NCI-H128 (cell line): ENCODE measurements around the gene OBSCN.

Source experiments
- DNase-seq: peaks from one replicate; lab custom pipeline; 2025; ENCODE audit not compliant: unreplicated experiment; lab: John Stamatoyannopoulos, UW

The OBSCN gene

GRCh38 chr1:228316589-228317387 is 108.9 kb downstream of the OBSCN start:
- no peak for DNase-seq

GRCh38 chr1:228317411-228317828 is 109.6 kb downstream of the OBSCN start:
- no peak for DNase-seq

- DNase-seq, result no peak
Observed at GRCh38 chr1:228317891-228318810, 110.3 kb downstream of the OBSCN start.

GRCh38 chr1:228318823-228319241 is 111.0 kb downstream of the OBSCN start:
- no peak for DNase-seq

- no peak for DNase-seq
Observed at GRCh38 chr1:228319352-228320088, 111.7 kb downstream of the OBSCN start.

GRCh38 chr1:228320394-228320793 is 112.5 kb downstream of the OBSCN start:
- no peak for DNase-seq

- DNase-seq, result no peak
Observed at GRCh38 chr1:228321435-228321834, 113.6 kb downstream of the OBSCN start.

- DNase-seq, result no peak
Observed at GRCh38 chr1:228321895-228322294, 114.1 kb downstream of the OBSCN start.

- no peak for DNase-seq
Observed at GRCh38 chr1:228323401-228323800, 115.6 kb downstream of the OBSCN start.

- DNase-seq, result no peak
Observed at GRCh38 chr1:228325267-228325666, 117.4 kb downstream of the OBSCN start.

GRCh38 chr1:228329887-228330286 is 122.0 kb downstream of the OBSCN start:
- DNase-seq, result no peak

GRCh38 chr1:228332797-228333738 is 125.2 kb downstream of the OBSCN start:
- DNase-seq, result no peak

- no peak for DNase-seq
Observed at GRCh38 chr1:228333739-228334115, 125.9 kb downstream of the OBSCN start.

- no peak for DNase-seq
Observed at GRCh38 chr1:228334226-228334935, 126.5 kb downstream of the OBSCN start.

- no peak for DNase-seq
Observed at GRCh38 chr1:228334954-228335353, 127.1 kb downstream of the OBSCN start.

GRCh38 chr1:228335406-228336307 is 127.8 kb downstream of the OBSCN start:
- no peak for DNase-seq

- DNase-seq, result no peak
Observed at GRCh38 chr1:228336308-228337030, 128.6 kb downstream of the OBSCN start.

GRCh38 chr1:228337031-228337564 is 129.3 kb downstream of the OBSCN start:
- no peak for DNase-seq
